OCI-LY7 (cell line): ENCODE data around the gene GPNMB. TPM values are rescaled to one million over a fixed set of nuclear protein-coding genes. Genes with fewer than 3 reads are reported as not detected.
"Not testable (repeated sequence)": the region's sequence is repeated elsewhere in the genome, so short reads cannot be mapped to it uniquely, and the experiment has no call there.

Experiments used
- BruUV-seq: library from RNA; stranded (reverse); fragments of 400-500 nt; replicated peaks from 2 replicates; lab custom pipeline; 2021; lab: Mats Ljungman, UMichigan
- CTCF ChIA-PET: fragments of 300-600 bp; sonication (Branson Sonifier 250); formaldehyde crosslinking; loops from one replicate; lab custom pipeline; 2022; ENCODE audit warnings: antibody characterized with exemption; ENCODE audit not compliant: unreplicated experiment; lab: Charles Lee
- POLR2A ChIA-PET: fragments of 300-600 bp; sonication (Branson Sonifier 250); formaldehyde crosslinking; loops from one replicate; lab custom pipeline; 2022; ENCODE audit warnings: antibody characterized with exemption; lab: Charles Lee
- DNase-seq: peaks from one replicate; pipeline ENCODE4 v3.0.0-alpha.2; 2015; ENCODE audit warnings: low spot score
- H2AFZ ChIP-seq: fragments of 200-600 bp; sonication (generic), shearing (Covaris generic); 2 replicates; pipeline ENCODE4 v1.6.1; 2014; ENCODE audit warnings: mild to moderate bottlenecking, antibody characterized with exemption, low read length, moderate library complexity
- H3K27ac ChIP-seq: fragments of 200-600 bp; sonication (generic); 2 replicates; pipeline ENCODE4 v1.5.1; 2014; ENCODE audit warnings: mixed run types, low read depth, mild to moderate bottlenecking, moderate library complexity, low read length, inconsistent platforms; ENCODE audit not compliant: poor library complexity, severe bottlenecking
- H3K36me3 ChIP-seq: fragments of 200-600 bp; sonication (generic); 2 replicates; pipeline ENCODE4 v1.6.1; 2014; ENCODE audit warnings: mild to moderate bottlenecking, antibody characterized with exemption, low read length, moderate library complexity, mixed read lengths; ENCODE audit not compliant: insufficient read depth
- H3K4me1 ChIP-seq: fragments of 200-600 bp; sonication (generic); 2 replicates; pipeline ENCODE4 v1.5.1; 2014; ENCODE audit warnings: mild to moderate bottlenecking, low read length; ENCODE audit not compliant: insufficient read depth, poor library complexity, severe bottlenecking
- H3K4me2 ChIP-seq: fragments of 200-600 bp; sonication (generic); 2 replicates; pipeline ENCODE4 v1.6.1; 2014; ENCODE audit warnings: mild to moderate bottlenecking, low read length
- H3K4me3 ChIP-seq: fragments of 200-600 bp; sonication (generic); 2 replicates; pipeline ENCODE4 v1.5.1; 2014; ENCODE audit warnings: mild to moderate bottlenecking, low read depth, low read length; ENCODE audit not compliant: poor library complexity, severe bottlenecking
- H3K79me2 ChIP-seq: fragments of 200-600 bp; sonication (generic); 2 replicates; pipeline ENCODE4 v1.6.1; 2016; ENCODE audit warnings: low read depth, mild to moderate bottlenecking, low read length, moderate library complexity, mixed read lengths; ENCODE audit not compliant: insufficient read depth
- H3K9me2 ChIP-seq: fragments of 200-600 bp; sonication (generic); 2 replicates; pipeline ENCODE4 v1.6.1; 2016; ENCODE audit warnings: mild to moderate bottlenecking, low read length, mixed read lengths; ENCODE audit not compliant: insufficient read depth
- H3K9me3 ChIP-seq: fragments of 200-600 bp; sonication (generic); 2 replicates; pipeline ENCODE4 v1.6.1; 2014; ENCODE audit warnings: mild to moderate bottlenecking, mixed run types, low read length, mixed read lengths
- H4K20me1 ChIP-seq: fragments of 200-600 bp; sonication (generic); 2 replicates; pipeline ENCODE4 v1.6.1; 2014; ENCODE audit warnings: mild to moderate bottlenecking, antibody characterized with exemption, low read length, moderate library complexity, mixed read lengths; ENCODE audit not compliant: insufficient read depth
- EZH2phosphoT487 ChIP-seq: fragments of 200-600 bp; sonication (generic); IDR thresholded peaks from 2 replicates; pipeline ENCODE4 v1.6.1; 2018; ENCODE audit warnings: low read depth, borderline replicate concordance, mild to moderate bottlenecking, mixed run types, antibody characterized with exemption, low read length, moderate library complexity, mixed read lengths
- intact Hi-C: fragments of 100-400 bp; cut with micrococcal nuclease; formaldehyde crosslinking; loops from one replicate; pipeline ENCODE4 v1.10.0; 2022; ENCODE audit not compliant: unreplicated experiment
- total RNA-seq, 2 experiments: library from RNA; depleted of rRNA in 1 of 2; stranded (reverse); fragments of >200 nt in 1 of 2; shearing (Covaris generic) in 1 of 2; gene quantifications; 2 replicates each; pipeline ENCODE4 v1.2.3, GENCODE V29; 2014 to 2022
- TF ChIP-seq, protein P1 (sequence below): fragments of 200-600 bp; sonication (generic); conservative IDR thresholded peaks from 2 replicates; pipeline ENCODE4 v1.5.1; 2014; ENCODE audit warnings: mild to moderate bottlenecking, antibody characterized with exemption, low read length, moderate library complexity, mixed read lengths

GPNMB gene
- total RNA-seq, 2 experiments from 2014 or later: 1.4 to 3.5 TPM

DNA sequence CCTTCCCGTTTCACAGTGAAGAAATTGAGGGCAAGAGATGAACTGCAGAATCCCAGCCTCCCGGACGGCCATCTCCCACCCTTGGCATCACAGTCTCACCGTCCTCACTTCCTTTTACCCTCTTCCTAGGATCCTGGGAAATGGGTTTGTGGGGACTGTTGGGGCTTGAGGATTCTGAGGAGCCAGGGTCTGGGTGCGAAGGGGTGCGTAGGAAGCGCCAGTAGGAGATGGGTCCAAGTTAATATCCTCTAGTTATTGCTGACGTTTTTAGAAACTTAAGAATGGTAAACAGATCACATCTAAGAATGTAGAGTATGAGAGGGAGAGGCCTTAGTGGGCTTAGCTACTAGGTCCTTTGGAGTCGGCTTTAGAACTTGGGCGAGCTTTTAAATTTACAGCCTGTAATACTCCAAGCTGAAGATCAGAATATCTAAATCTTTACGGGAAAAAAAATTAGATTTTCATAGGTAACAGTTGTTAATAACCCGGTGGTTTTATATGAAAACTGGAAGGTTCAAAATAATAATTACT lies 53.3 kb downstream of the GPNMB start:
- H3K4me3 ChIP-seq: peak overlapping the region; percentile 89
- peaks cover 14% of the 10 kb centered on the region for H3K4me1 ChIP-seq
- no peak for TF ChIP-seq EZH2phosphoT487
- TF ChIP-seq, protein P1, sequence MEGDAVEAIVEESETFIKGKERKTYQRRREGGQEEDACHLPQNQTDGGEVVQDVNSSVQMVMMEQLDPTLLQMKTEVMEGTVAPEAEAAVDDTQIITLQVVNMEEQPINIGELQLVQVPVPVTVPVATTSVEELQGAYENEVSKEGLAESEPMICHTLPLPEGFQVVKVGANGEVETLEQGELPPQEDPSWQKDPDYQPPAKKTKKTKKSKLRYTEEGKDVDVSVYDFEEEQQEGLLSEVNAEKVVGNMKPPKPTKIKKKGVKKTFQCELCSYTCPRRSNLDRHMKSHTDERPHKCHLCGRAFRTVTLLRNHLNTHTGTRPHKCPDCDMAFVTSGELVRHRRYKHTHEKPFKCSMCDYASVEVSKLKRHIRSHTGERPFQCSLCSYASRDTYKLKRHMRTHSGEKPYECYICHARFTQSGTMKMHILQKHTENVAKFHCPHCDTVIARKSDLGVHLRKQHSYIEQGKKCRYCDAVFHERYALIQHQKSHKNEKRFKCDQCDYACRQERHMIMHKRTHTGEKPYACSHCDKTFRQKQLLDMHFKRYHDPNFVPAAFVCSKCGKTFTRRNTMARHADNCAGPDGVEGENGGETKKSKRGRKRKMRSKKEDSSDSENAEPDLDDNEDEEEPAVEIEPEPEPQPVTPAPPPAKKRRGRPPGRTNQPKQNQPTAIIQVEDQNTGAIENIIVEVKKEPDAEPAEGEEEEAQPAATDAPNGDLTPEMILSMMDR: no peak
- H3K9me3 ChIP-seq: no peaks in the 10 kb centered on the region
- H3K4me2 ChIP-seq: peak overlapping the region; percentile 84
- TSS peak; percentile 66 for BruUV-seq
- H3K27ac ChIP-seq: peak overlapping the region; percentile 18
- H2AFZ ChIP-seq: peak overlapping the region; percentile 65; the same call in 1 of the 2 replicates
- H3K36me3 ChIP-seq: peaks cover 35% of the 10 kb centered on the region
- intact Hi-C loops: no loop called here
- no peak for DNase-seq
- H3K9me2 ChIP-seq: no peaks in the 10 kb centered on the region
- ChIA-PET POLR2A (interaction anchor here (0.6 to 1.9 kb wide), 8 partner anchors 10 to 240 kb away, joined by 3 to 9 read pairs (median 4); no protein-coding TSS in a partner anchor), CTCF (no interaction called here)
- 0 out of 2 replicates have a peak, but pooled peaks cover 8% of the 10 kb centered on the region for H4K20me1 ChIP-seq
- H3K79me2 ChIP-seq: peaks cover 52% of the 10 kb centered on the region

GRCh38 chr7:23306936-23307521 lies 60.5 kb downstream of the GPNMB start:
- no peak for DNase-seq
- no peaks in the 10 kb centered on the region for H3K9me2 ChIP-seq
- no peak overlapping the region for H3K4me2 ChIP-seq
- H3K4me1 ChIP-seq: no peaks in the 10 kb centered on the region
- peaks cover 97% of the 10 kb centered on the region for H3K36me3 ChIP-seq
- H3K79me2 ChIP-seq: peaks cover 57% of the 10 kb centered on the region; the same call in 1 of the 2 replicates
- intact Hi-C loops: no loop called here
- no peak overlapping the region for H3K4me3 ChIP-seq
- H3K27ac ChIP-seq: no peak overlapping the region
- no peak overlapping the region for H2AFZ ChIP-seq
- CTCF ChIA-PET: no interaction called here
- TF ChIP-seq, protein P1: no peak
- TF ChIP-seq EZH2phosphoT487: no peak
- no TSS peak for BruUV-seq
- POLR2A ChIA-PET: no interaction called here
- no peaks in the 10 kb centered on the region; the same call in 1 of the 2 replicates for H3K9me3 ChIP-seq
- H4K20me1 ChIP-seq: 0 out of 2 replicates have a peak, but pooled peaks cover 5% of the 10 kb centered on the region

- Histone ChIP-seq H3K9me3 (no peaks in the 10 kb centered on the region; the same call in 1 of the 2 replicates), H3K4me3 (no peak overlapping the region), H3K79me2 (peaks cover 41% of the 10 kb centered on the region; the same call in 1 of the 2 replicates), H3K36me3 (peaks cover 98% of the 10 kb centered on the region), H3K4me2 (no peak overlapping the region), H3K4me1 (no peaks in the 10 kb centered on the region), H3K27ac (no peak overlapping the region), H2AFZ (no peak overlapping the region), H4K20me1 (0 out of 2 replicates have a peak, but pooled peaks cover 5% of the 10 kb centered on the region), H3K9me2 (no peaks in the 10 kb centered on the region)
- intact Hi-C loops: no loop called here
- ChIA-PET POLR2A (interaction anchor here (0.8 kb wide), 1 partner anchor 11 kb away, joined by 3 read pairs; no protein-coding TSS in a partner anchor), CTCF (no interaction called here)
- BruUV-seq: no TSS peak
- DNase-seq: no peak
- TF ChIP-seq EZH2phosphoT487: no peak
- TF ChIP-seq, protein P1: no peak
These were observed 62.2 kb downstream of the GPNMB start for GRCh38 chr7:23308754-23309153.

DNA sequence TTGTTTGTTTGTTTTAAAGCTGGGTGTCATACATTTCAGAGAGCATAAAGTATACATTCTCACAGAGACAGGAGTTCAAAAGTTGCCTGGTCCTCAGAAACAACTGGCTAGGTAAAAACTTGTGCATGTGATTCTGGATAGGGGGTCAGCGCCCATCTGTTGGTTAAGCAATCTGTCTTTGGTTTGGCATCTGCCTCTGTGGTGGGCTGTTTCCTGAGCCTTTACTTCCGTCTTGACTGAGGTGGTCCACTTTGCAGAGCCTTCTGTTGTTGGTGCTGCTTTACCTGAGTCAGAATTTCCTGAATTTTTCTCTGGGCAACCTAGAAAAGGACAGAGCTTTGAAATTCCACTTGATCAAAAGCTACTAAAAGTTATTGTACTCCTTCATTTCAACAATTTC lies 65.6 kb downstream of the GPNMB start:
- CTCF ChIA-PET, H3K4me1 ChIP-seq, H3K9me2 ChIP-seq, H3K27ac ChIP-seq, H2AFZ ChIP-seq, H3K4me2 ChIP-seq, BruUV-seq, H3K4me3 ChIP-seq, H3K79me2 ChIP-seq, intact Hi-C loops, H4K20me1 ChIP-seq, H3K9me3 ChIP-seq, DNase-seq: not testable (repeated sequence)
- peaks cover 95% of the 10 kb centered on the region for H3K36me3 ChIP-seq
- POLR2A ChIA-PET: interaction anchor here (0.6 to 1.7 kb wide), 2 partner anchors 46 to 1240 kb away, joined by 3 read pairs; no protein-coding TSS in a partner anchor
